ENCODE results near the gene MMD2.

DNA sequence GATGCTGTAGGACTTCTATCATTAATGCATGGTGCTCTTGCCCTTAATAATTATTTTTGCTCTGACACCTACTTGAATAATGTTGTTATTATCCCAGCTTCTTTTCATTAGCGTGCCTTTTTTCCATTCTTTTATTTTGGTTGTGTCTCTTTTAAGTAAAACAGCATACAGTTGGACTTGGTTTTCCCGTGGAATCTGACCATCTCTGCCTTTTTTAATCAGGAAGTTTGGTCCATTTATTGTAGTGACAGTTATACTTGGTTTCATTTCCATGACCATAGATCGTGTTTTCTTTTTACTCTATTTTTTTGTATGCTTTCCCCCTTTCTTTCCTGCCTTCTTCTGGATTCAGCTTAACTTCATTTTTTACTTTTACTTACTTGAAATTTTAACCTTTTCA, 101.8 kb downstream of the MMD2 start:
- no peak for TF ChIP-seq EZH2phosphoT487 (IDR thresholded peaks at IDR 0.05; ENCODE audit: borderline replicate concordance, low read depth, low read length)
- TF ChIP-seq, protein P1, sequence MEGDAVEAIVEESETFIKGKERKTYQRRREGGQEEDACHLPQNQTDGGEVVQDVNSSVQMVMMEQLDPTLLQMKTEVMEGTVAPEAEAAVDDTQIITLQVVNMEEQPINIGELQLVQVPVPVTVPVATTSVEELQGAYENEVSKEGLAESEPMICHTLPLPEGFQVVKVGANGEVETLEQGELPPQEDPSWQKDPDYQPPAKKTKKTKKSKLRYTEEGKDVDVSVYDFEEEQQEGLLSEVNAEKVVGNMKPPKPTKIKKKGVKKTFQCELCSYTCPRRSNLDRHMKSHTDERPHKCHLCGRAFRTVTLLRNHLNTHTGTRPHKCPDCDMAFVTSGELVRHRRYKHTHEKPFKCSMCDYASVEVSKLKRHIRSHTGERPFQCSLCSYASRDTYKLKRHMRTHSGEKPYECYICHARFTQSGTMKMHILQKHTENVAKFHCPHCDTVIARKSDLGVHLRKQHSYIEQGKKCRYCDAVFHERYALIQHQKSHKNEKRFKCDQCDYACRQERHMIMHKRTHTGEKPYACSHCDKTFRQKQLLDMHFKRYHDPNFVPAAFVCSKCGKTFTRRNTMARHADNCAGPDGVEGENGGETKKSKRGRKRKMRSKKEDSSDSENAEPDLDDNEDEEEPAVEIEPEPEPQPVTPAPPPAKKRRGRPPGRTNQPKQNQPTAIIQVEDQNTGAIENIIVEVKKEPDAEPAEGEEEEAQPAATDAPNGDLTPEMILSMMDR (conservative IDR thresholded peaks at IDR 0.05; ENCODE audit: low read length): no peak
